Cardiac ventricle fibroblast (primary cell): ENCODE measurements around the gene CLEC4C. TPM values are rescaled to one million over a fixed set of nuclear protein-coding genes. Genes with fewer than 3 reads are reported as not detected.

Source experiments
- total RNA-seq: library from RNA; depleted of rRNA; stranded (reverse); fragments of >200 nt; gene quantifications from 2 replicates; pipeline ENCODE4 v1.2.3, GENCODE V29; 2015

The CLEC4C gene, protein sequence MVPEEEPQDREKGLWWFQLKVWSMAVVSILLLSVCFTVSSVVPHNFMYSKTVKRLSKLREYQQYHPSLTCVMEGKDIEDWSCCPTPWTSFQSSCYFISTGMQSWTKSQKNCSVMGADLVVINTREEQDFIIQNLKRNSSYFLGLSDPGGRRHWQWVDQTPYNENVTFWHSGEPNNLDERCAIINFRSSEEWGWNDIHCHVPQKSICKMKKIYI
- total RNA-seq: not detected in 2 replicates

DNA sequence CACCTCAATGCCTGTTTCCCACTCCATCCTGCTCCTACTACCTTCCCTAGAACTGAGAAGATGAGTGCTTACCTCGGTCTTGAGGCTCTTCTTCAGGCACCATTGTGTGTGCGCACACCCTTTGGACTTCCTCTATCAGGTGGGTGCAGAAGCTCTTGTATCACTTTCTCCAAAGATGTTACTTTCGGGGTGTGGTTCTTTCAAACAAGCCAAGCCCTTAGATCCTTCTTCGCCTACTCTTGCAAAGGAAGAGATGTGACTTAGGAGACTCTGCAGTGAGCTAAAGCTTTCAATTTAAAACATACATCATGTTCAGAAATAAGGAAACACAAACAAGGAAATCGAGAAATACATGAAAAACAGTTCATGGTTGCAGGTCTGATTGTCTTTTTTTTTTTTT, at the start of gene CLEC4C:
Gene CLEC4C, minus strand, starts transcription at position 130 of the 400 bp plus-strand sequence. Its CDS starts 27 bp downstream, at position 103.

DNA sequence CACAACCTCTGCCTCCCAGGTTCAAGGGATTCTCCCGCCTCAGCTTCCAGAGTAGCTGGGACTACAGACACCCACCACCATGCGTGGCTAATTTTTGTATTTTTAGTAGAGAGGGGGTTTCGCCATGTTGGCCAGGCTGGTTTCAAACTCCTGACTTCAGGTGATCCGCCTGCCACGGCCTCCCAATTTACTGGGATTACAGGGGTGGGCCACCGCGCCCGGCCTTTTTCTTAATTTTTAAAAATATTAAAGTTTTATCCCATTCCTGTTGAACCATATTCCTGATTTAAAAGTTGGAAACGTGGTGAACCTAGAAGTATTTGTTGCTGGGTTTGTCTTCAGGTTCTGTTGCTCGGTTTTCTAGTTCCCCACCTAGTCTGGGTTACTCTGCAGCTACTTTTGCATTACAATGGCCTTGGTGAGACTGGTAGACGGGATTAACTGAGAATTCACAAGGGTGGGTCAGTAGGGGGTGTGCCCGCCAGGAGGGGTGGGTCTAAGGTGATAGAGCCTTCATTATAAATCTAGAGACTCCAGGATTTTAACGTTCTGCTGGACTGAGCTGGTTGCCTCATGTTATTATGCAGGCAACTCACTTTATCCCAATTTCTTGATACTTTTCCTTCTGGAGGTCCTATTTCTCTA, 41.8 kb upstream of the CLEC4C start, which contains the start of gene NANOG:
Gene NANOG, plus strand, starts transcription at position 519 of the 645 bp plus-strand sequence. CDS start 213 bp downstream, outside the sequence.

DNA sequence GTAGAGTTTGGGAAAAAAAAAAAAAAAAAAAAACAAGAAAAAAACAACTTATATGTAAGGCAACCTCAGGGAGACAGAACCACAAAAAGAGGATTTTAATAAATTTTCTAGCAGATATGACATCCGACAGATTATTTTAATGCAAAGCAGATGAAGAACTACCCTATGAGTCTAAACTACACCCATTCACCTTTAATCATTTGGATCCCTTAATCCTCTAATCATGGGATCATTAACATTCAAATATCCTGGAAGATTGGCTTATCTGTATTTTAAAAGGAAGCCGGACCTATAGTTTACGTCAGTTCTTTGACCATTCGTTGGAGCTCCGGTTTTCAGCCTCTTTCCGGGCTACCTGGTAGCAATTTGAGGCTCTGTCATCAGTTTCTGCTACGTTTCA, 36.0 kb downstream of the CLEC4C start, which contains the start of gene DPPA3:
Gene DPPA3, plus strand, starts transcription at position 301 of the 400 bp plus-strand sequence. CDS start 138 bp downstream, outside the sequence.

DNA sequence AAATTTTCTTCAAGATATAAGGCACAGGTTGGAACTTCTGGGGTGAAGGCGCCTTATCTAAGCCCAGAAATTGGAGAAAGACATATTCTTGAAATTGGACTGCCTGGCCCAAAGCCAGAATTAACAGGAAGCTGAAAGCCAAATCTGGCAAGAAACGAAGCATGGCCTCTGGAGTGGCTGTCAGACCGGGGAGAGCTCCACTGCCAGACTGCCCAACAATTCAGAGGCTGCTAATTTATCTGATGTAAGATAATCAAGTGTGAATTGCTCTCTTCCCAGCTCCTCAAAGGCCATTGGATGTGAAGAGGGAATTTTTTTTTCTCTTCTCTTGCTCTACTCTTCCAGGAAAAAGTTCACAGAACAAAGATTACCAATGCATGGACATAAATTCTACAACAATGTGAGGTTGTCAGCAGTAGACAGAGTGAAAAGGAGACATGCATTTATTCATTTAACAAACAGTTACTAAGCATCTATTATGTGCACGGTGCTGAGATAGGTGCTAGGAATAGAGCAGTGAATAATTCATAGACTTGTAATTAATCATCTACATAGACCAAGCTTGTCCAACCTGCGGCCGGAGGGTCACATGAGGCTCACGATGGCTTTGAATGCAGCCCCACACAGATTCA, 51.5 kb downstream of the CLEC4C start, which contains the start of gene GDF3:
Gene GDF3, minus strand, starts transcription at position 210 of the 632 bp plus-strand sequence. Its CDS starts 47 bp downstream, at position 163.

Other genes with a start within 250 kb of the CLEC4C start
- not detected in 2 replicates for gene CD163, start 243.6 kb downstream of the CLEC4C start, total RNA-seq
- not detected in 2 replicates for gene APOBEC1, start 81.5 kb downstream of the CLEC4C start, total RNA-seq
- not detected in 2 replicates for gene GDF3, start 51.6 kb downstream of the CLEC4C start, total RNA-seq
- not detected in 2 replicates for gene DPPA3, start 35.9 kb downstream of the CLEC4C start, total RNA-seq
- not detected in 2 replicates for gene NANOGNB, start 17.8 kb upstream of the CLEC4C start, total RNA-seq
- not detected in 2 replicates for gene NANOG, start 42.0 kb upstream of the CLEC4C start, total RNA-seq
- not detected in 2 replicates for gene SLC2A14, start 125.5 kb upstream of the CLEC4C start, total RNA-seq
- gene SLC2A3, start 188.8 kb upstream of the CLEC4C start, total RNA-seq: 53.4 and 70.5 TPM in 2 replicates